ENCODE data around the gene FHIT. TPM values are rescaled to one million over a fixed set of nuclear protein-coding genes. Genes with fewer than 3 reads are reported as not detected.

The FHIT gene
- total RNA-seq, 1 donor from 2014 or later, result 16.6 TPM

GRCh38 chr3:60366486-60366885, 884.8 kb downstream of the FHIT start:
- intact Hi-C loops (cut with DNase I), result no loop called here
- no peak for DNase-seq (ENCODE audit: low spot score)

GRCh38 chr3:60365360-60365759, 885.9 kb downstream of the FHIT start:
- intact Hi-C loops (cut with DNase I), result no loop called here
- DNase-seq (ENCODE audit: low spot score), result no peak

- intact Hi-C loops (cut with DNase I), result no loop called here
- no peak for DNase-seq (ENCODE audit: low spot score)
Observed at GRCh38 chr3:60364475-60364874, 886.8 kb downstream of the FHIT start.

- no peak for DNase-seq (ENCODE audit: low spot score)
- intact Hi-C loops (cut with DNase I), result no loop called here
Observed at GRCh38 chr3:60363817-60364216, 887.4 kb downstream of the FHIT start.

- intact Hi-C loops (cut with DNase I), result no loop called here
- no peak for DNase-seq (ENCODE audit: low spot score)
Observed at GRCh38 chr3:60355825-60356224, 895.4 kb downstream of the FHIT start.

GRCh38 chr3:60351481-60351880, 899.8 kb downstream of the FHIT start:
- intact Hi-C loops (cut with DNase I), result no loop called here
- no peak for DNase-seq (ENCODE audit: low spot score)

GRCh38 chr3:60344340-60344739, 906.9 kb downstream of the FHIT start:
- no peak for DNase-seq (ENCODE audit: low spot score)
- intact Hi-C loops (cut with DNase I), result no loop called here

- DNase-seq (ENCODE audit: low spot score), result no peak
- intact Hi-C loops (cut with DNase I), result no loop called here
Observed at GRCh38 chr3:60343831-60344230, 907.4 kb downstream of the FHIT start.

- DNase-seq (ENCODE audit: low spot score), result no peak
- intact Hi-C loops (cut with DNase I), result no loop called here
Observed at GRCh38 chr3:60339304-60339703, 911.9 kb downstream of the FHIT start.

GRCh38 chr3:60337421-60337820, 913.8 kb downstream of the FHIT start:
- intact Hi-C loops (cut with DNase I), result no loop called here
- DNase-seq (ENCODE audit: low spot score), result no peak

GRCh38 chr3:60336061-60336460, 915.2 kb downstream of the FHIT start:
- intact Hi-C loops (cut with DNase I), result no loop called here
- DNase-seq (ENCODE audit: low spot score), result no peak

- no peak for DNase-seq (ENCODE audit: low spot score)
- intact Hi-C loops (cut with DNase I), result no loop called here
Observed at GRCh38 chr3:60333710-60334109, 917.5 kb downstream of the FHIT start.

GRCh38 chr3:60330107-60330506, 921.1 kb downstream of the FHIT start:
- no peak for DNase-seq (ENCODE audit: low spot score)
- intact Hi-C loops (cut with DNase I), result no loop called here

- intact Hi-C loops (cut with DNase I), result no loop called here
- no peak for DNase-seq (ENCODE audit: low spot score)
Observed at GRCh38 chr3:60325610-60326170, 925.6 kb downstream of the FHIT start.

GRCh38 chr3:60323651-60324050, 927.6 kb downstream of the FHIT start:
- intact Hi-C loops (cut with DNase I), result no loop called here
- no peak for DNase-seq (ENCODE audit: low spot score)

GRCh38 chr3:60323180-60323579, 928.1 kb downstream of the FHIT start:
- intact Hi-C loops (cut with DNase I), result no loop called here

GRCh38 chr3:60322298-60322856, 928.9 kb downstream of the FHIT start:
- DNase-seq (ENCODE audit: low spot score), result no peak
- intact Hi-C loops (cut with DNase I), result no loop called here

More at GRCh38 chr3:60323180-60323579, 928.1 kb downstream of the FHIT start:
- DNase-seq (ENCODE audit: low spot score), result no peak

- intact Hi-C loops (cut with DNase I), result no loop called here
Observed at GRCh38 chr3:60319179-60319858, 931.9 kb downstream of the FHIT start.

GRCh38 chr3:60316121-60316797, 935.0 kb downstream of the FHIT start:
- DNase-seq (ENCODE audit: low spot score), result no peak
- intact Hi-C loops (cut with DNase I), result no loop called here

More at GRCh38 chr3:60319179-60319858, 931.9 kb downstream of the FHIT start:
- DNase-seq (ENCODE audit: low spot score), result no peak

GRCh38 chr3:60313951-60314461, 937.2 kb downstream of the FHIT start:
- intact Hi-C loops (cut with DNase I), result no loop called here
- DNase-seq (ENCODE audit: low spot score), result no peak
